ENCODE measurements around the gene PIK3CA. TPM values are rescaled to one million over a fixed set of nuclear protein-coding genes. Genes with fewer than 3 reads are reported as not detected.
A peak's percentile ranks its signal among the peaks of the same experiment; 100 is the strongest.

Gene PIK3CA
- total RNA-seq, 4 donors from 2014 or later: 33.7 to 47.5 (median 36.0) TPM

DNA sequence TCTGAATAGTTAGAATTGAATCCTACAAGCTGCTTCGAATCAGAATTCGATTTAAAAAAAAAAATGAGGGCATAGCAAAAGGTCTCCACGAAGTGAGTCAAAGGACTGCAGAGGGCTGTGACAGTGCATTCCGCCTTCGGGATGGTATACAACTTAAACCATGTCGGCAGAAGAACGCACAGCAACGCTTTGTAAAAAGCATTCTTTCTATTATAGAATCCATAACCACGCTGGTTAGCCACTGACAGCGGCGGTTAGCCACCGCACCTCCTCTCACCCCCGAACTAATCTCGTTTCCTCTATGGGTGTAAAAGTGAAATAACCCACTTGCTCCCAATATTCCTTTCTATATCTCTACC, 664 bp upstream of the PIK3CA start:
- H3K4me3 ChIP-seq: peak overlapping the region; percentile 95 to 96 (median 96)
- DNase-seq (ENCODE audit: extremely low spot score): no peak
- intact Hi-C loops (cut with DNase I): loop anchor here (1.0 to 10.0 kb wide), 4 partner anchors 115 to 417 kb away; partner anchors contain the start of gene ACTL6A
- H3K4me1 ChIP-seq: peaks cover 20 to 37% (median 32%) of the 10 kb centered on the region in 4 donors
- TF ChIP-seq POLR2A (IDR thresholded peaks at IDR 0.05; ENCODE audit: low read depth): no peak
- no peak for TF ChIP-seq EP300 (IDR thresholded peaks at IDR 0.05)
- TF ChIP-seq, protein P1, sequence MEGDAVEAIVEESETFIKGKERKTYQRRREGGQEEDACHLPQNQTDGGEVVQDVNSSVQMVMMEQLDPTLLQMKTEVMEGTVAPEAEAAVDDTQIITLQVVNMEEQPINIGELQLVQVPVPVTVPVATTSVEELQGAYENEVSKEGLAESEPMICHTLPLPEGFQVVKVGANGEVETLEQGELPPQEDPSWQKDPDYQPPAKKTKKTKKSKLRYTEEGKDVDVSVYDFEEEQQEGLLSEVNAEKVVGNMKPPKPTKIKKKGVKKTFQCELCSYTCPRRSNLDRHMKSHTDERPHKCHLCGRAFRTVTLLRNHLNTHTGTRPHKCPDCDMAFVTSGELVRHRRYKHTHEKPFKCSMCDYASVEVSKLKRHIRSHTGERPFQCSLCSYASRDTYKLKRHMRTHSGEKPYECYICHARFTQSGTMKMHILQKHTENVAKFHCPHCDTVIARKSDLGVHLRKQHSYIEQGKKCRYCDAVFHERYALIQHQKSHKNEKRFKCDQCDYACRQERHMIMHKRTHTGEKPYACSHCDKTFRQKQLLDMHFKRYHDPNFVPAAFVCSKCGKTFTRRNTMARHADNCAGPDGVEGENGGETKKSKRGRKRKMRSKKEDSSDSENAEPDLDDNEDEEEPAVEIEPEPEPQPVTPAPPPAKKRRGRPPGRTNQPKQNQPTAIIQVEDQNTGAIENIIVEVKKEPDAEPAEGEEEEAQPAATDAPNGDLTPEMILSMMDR (IDR thresholded peaks at IDR 0.05): peak in 1 of 3 experiments; percentile 5
- no peaks in the 10 kb centered on the region for H3K27me3 ChIP-seq
- no peaks in the 10 kb centered on the region for H3K9me3 ChIP-seq
- peak overlapping the region; percentile 91 to 99 (median 98) for H3K27ac ChIP-seq (replicated peaks in 1 of 4)
- WGBS: 0% methylated on average over 14 of the region's 14 CpGs
- no peaks in the 10 kb centered on the region for H3K36me3 ChIP-seq

DNA sequence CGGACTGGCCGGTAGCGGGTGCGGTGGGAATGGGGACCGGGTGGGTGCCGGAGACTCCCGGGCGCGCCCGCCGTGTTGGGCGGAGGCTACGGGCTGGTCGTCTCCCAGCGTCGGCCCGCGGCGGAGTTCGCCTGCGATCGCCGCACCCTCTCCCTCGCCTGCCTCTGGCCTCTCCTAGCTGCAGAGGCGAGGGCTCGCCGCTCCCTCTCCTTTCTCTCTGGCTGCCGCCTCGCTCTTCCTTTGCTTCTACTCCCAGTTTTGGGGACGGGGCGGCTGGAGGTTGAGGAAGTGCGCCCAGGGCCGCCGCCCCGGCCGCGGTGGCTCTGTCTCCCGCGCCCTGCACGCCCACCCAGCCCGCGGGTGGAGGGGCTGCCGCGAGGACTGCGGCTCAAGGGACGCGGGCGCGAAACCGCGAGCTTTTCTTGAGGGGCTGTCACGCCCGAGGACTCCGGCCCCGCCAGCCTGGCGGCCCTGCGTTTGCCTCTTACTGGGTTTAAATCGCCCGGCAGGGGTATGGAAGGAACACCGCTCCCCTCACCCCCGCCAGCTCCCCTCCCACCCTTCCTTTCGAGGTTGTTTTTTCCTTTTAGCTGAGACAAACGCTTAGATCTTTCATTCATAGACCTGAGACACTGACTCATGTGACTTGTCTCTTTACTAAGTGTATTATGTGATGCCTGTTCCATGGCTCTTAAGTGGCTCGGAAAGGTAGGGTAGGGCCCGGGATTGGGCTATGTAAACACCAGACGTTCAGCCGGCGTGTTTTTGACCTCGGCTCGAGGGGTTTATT, 654 bp downstream of the PIK3CA start:
- Histone ChIP-seq H3K4me3 (peak overlapping the region; percentile 95 to 96 (median 96)), H3K27ac (replicated peaks in 1 of 4) (peak overlapping the region; percentile 91 to 99 (median 98)), H3K36me3 (no peaks in the 10 kb centered on the region), H3K4me1 (peaks cover 20 to 38% (median 33%) of the 10 kb centered on the region in 4 donors), H3K9me3 (no peaks in the 10 kb centered on the region), H3K27me3 (no peaks in the 10 kb centered on the region)
- TF ChIP-seq, protein P1 (IDR thresholded peaks at IDR 0.05): no peak
- TF ChIP-seq POLR2AphosphoS5 (IDR thresholded peaks at IDR 0.05): peak in 1 of 2 donors; percentile 20
- intact Hi-C loops (cut with DNase I): loop anchor here (5.0 to 10.0 kb wide), 3 partner anchors 113 to 416 kb away; partner anchors contain the start of gene ACTL6A
- DNase-seq (ENCODE audit: extremely low spot score): no peak
- WGBS: 2% methylated on average over 28 of the region's 70 CpGs

DNA sequence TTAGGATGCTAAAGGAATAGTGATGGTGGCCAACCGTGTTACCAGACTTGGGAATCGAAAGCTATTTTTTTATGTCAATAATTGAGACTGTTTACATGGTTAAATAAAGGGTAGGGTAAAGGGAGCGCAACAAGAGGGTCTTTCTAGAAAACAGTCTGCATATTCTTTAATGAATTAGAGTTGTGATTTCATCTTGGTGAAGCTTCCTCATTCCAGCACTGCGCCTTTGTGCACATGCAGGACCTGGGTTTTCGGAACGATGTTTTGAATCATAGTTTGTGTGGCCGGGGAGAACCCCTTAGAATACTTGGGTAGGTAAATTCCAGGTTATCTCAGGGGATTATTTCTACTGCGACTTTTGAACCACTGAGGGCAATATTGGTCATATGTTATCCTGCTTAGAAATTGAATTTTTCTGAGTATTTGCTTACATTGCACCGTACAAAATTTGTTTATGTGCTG, 1.3 kb downstream of the PIK3CA start:
- Histone ChIP-seq H3K4me1 (peaks cover 20 to 43% (median 33%) of the 10 kb centered on the region in 4 donors), H3K36me3 (no peaks in the 10 kb centered on the region), H3K27ac (replicated peaks in 1 of 4) (peak overlapping the region; percentile 91 to 99 (median 98)), H3K27me3 (no peaks in the 10 kb centered on the region), H3K4me3 (peak overlapping the region; percentile 95 to 96 (median 96)), H3K9me3 (no peaks in the 10 kb centered on the region)
- intact Hi-C loops (cut with DNase I): loop anchor here (5.0 to 10.0 kb wide), 3 partner anchors 113 to 415 kb away; partner anchors contain the start of gene ACTL6A
- no peak for TF ChIP-seq EP300 (IDR thresholded peaks at IDR 0.05)
- DNase-seq (ENCODE audit: extremely low spot score): no peak
- WGBS: 1% methylated on average over 9 of the region's 9 CpGs

DNA sequence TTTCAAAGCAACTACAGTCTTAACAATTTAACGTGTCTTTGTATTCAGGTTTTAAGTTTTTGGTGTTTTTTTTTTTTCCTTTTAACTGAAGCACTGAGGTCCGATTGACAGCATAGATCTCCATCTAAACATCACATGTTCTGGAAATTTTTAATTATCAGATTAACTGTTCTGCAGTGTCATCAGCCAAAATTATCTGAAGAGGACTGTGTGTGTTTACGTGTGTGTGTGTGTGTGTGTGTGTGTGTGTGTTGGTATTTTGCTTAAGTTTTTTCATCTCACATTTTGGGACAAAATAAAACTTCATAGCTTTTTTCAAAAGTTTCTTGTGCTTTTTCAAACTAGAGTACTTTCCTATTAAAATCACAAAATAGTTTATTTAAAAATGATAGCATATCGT, 1.8 kb downstream of the PIK3CA start:
- TF ChIP-seq POLR2A (IDR thresholded peaks at IDR 0.05; ENCODE audit: low read depth) (no peak), EP300 (IDR thresholded peaks at IDR 0.05) (no peak)

DNA sequence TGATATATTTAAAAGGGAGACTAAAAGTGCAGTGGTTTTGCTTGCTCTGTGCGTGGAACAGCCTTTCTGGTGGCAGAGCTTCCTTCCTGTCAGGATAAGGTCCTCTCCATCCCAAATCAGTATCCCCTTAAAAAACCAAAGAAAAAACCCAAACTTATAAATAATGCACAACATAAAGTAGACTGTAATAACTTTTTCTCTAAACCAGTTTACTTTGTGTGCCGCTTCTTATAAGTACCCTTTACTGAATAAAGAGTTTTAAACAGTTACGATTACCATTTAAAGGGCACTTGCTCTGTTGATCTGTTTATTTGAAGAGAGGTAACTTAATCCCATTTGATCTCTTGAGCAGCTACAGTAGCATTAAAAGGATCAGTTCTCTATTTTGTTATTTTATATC, 2.5 kb downstream of the PIK3CA start:
- no peak for DNase-seq (ENCODE audit: extremely low spot score)
- intact Hi-C loops (cut with DNase I): loop anchor here (2.0 kb wide), 1 partner anchor 24 kb away; no protein-coding TSS in a partner anchor
- WGBS: 66% methylated on average over 3 of the region's 3 CpGs
- TF ChIP-seq, protein P1 (IDR thresholded peaks at IDR 0.05): no peak
- TF ChIP-seq EP300 (IDR thresholded peaks at IDR 0.05) (no peak), POLR2AphosphoS5 (IDR thresholded peaks at IDR 0.05) (no peak), POLR2A (IDR thresholded peaks at IDR 0.05; ENCODE audit: low read depth) (no peak)
- H3K9me3 ChIP-seq: no peaks in the 10 kb centered on the region
- H3K4me3 ChIP-seq: peak overlapping the region in 3 of 4 donors; percentile 95 to 96 (median 96)
- H3K27ac ChIP-seq (replicated peaks in 1 of 4): no peak overlapping the region
- H3K36me3 ChIP-seq: no peaks in the 10 kb centered on the region
- H3K27me3 ChIP-seq: no peaks in the 10 kb centered on the region
- H3K4me1 ChIP-seq: peaks cover 20 to 45% (median 38%) of the 10 kb centered on the region in 4 donors

More for the DNA sequence above, 1.8 kb downstream of the PIK3CA start:
- Histone ChIP-seq H3K4me3 (peak overlapping the region; percentile 95 to 96 (median 96)), H3K27me3 (no peaks in the 10 kb centered on the region), H3K4me1 (peaks cover 20 to 43% (median 34%) of the 10 kb centered on the region in 4 donors), H3K9me3 (no peaks in the 10 kb centered on the region), H3K36me3 (no peaks in the 10 kb centered on the region), H3K27ac (replicated peaks in 1 of 4) (peak overlapping the region; percentile 91 to 99 (median 98))
- no peak for DNase-seq (ENCODE audit: extremely low spot score)
- WGBS: 24% methylated on average over 4 of the region's 4 CpGs
- intact Hi-C loops (cut with DNase I): loop anchor here (2.0 to 10.0 kb wide), 4 partner anchors 25 to 415 kb away; partner anchors contain the start of gene ACTL6A
